GM23338 (cell line): ENCODE measurements around the gene MAP1LC3B. TPM values are rescaled to one million over a fixed set of nuclear protein-coding genes. Genes with fewer than 3 reads are reported as not detected.

ENCODE experiments used
- ATAC-seq: fragments of 200-7000 bp; cut with Tn5 transposase; 3 replicates; pipeline ENCODE4 v1.9.1; 2020
- DNase-seq: peaks from one replicate; pipeline ENCODE4 v3.0.0-alpha.2; 2015; ENCODE audit warnings: low spot score
- H2AFZ ChIP-seq: fragments of 200-600 bp; sonication (generic); 2 replicates; pipeline ENCODE4 v1.8.0; 2016; ENCODE audit warnings: antibody characterized with exemption, mild to moderate bottlenecking, moderate library complexity
- H3F3A ChIP-seq: fragments of 200-600 bp; sonication (generic); replicated peaks from 2 replicates; pipeline ENCODE4 v1.8.0; 2017; ENCODE audit warnings: antibody characterized with exemption, mixed run types, low read depth
- H3K27ac ChIP-seq: fragments of 200-600 bp; sonication (generic); 2 replicates; pipeline ENCODE4 v1.6.1; 2016; ENCODE audit warnings: low read depth
- H3K27me3 ChIP-seq: fragments of 200-600 bp; sonication (generic); 2 replicates; pipeline ENCODE4 v1.8.0; 2016; ENCODE audit warnings: mild to moderate bottlenecking, mixed run types, moderate library complexity; ENCODE audit not compliant: insufficient read depth
- H3K36me3 ChIP-seq: fragments of 200-600 bp; sonication (generic); 2 replicates; pipeline ENCODE4 v1.8.0; 2016; ENCODE audit warnings: mild to moderate bottlenecking; ENCODE audit not compliant: insufficient read depth
- H3K4me1 ChIP-seq: fragments of 200-600 bp; sonication (generic); 2 replicates; pipeline ENCODE4 v1.8.0; 2016; ENCODE audit warnings: mild to moderate bottlenecking, moderate library complexity; ENCODE audit not compliant: insufficient read depth
- H3K4me2 ChIP-seq: fragments of 200-600 bp; sonication (generic); 2 replicates; pipeline ENCODE4 v1.7.1; 2017; ENCODE audit warnings: mixed run types
- H3K4me3 ChIP-seq: fragments of 200-600 bp; sonication (generic); 2 replicates; pipeline ENCODE4 v1.6.1; 2016; ENCODE audit warnings: mixed run types
- H3K79me2 ChIP-seq: fragments of 200-600 bp; sonication (generic); replicated peaks from 2 replicates; pipeline ENCODE4 v1.8.0; 2017; ENCODE audit warnings: mild to moderate bottlenecking; ENCODE audit not compliant: insufficient read depth
- H3K9me2 ChIP-seq: fragments of 200-600 bp; sonication (generic); 2 replicates; pipeline ENCODE4 v1.8.0; 2017; ENCODE audit not compliant: insufficient read depth
- H4K20me1 ChIP-seq: fragments of 200-600 bp; sonication (generic); replicated peaks from 2 replicates; pipeline ENCODE4 v1.8.0; 2017; ENCODE audit warnings: mild to moderate bottlenecking; ENCODE audit not compliant: insufficient read depth
- H3K27ac Mint-ChIP-seq: 2 replicates; pipeline ENCODE4 v1.8.0; 2020; ENCODE audit warnings: inconsistent platforms, mild to moderate bottlenecking, moderate library complexity, mixed read lengths
- H3K27me3 Mint-ChIP-seq: 3 replicates; pipeline ENCODE4 v1.8.0; 2022; ENCODE audit warnings: low read depth, mild to moderate bottlenecking, moderate library complexity, mixed read lengths, inconsistent platforms; ENCODE audit not compliant: insufficient read depth, poor library complexity
- H3K36me3 Mint-ChIP-seq: 3 replicates; pipeline ENCODE4 v1.8.0; 2021; ENCODE audit warnings: low read depth, mild to moderate bottlenecking, inconsistent platforms, moderate library complexity, mixed read lengths
- H3K4me1 Mint-ChIP-seq: 3 replicates; pipeline ENCODE4 v1.8.0; 2020; ENCODE audit warnings: mild to moderate bottlenecking, inconsistent platforms, mixed read lengths
- H3K4me3 Mint-ChIP-seq: 3 replicates; pipeline ENCODE4 v1.8.0; 2021; ENCODE audit warnings: moderate library complexity, mild to moderate bottlenecking, inconsistent platforms, mixed read lengths
- H3K9me3 Mint-ChIP-seq: 3 replicates; pipeline ENCODE4 v1.8.0; 2020; ENCODE audit warnings: moderate library complexity, mild to moderate bottlenecking, inconsistent platforms, mixed read lengths
- CREB1 ChIP-seq: fragments of 250-450 bp; sonication (Bioruptor Pico); IDR thresholded peaks from 2 replicates; pipeline ENCODE4 v1.5.0; 2020; ENCODE audit warnings: low read depth, mild to moderate bottlenecking, moderate library complexity
- EZH2phosphoT487 ChIP-seq: fragments of 200-600 bp; sonication (generic); IDR thresholded peaks from one replicate; pipeline ENCODE4 v1.8.1; 2018; ENCODE audit warnings: antibody characterized with exemption; ENCODE audit not compliant: unreplicated experiment
- JUNB ChIP-seq: IDR thresholded peaks from one replicate; pipeline ENCODE4 v1.6.1; 2016; ENCODE audit warnings: antibody characterized with exemption; ENCODE audit not compliant: unreplicated experiment
- NANOG ChIP-seq: IDR thresholded peaks from 2 replicates; pipeline ENCODE4 v1.6.1; 2016; ENCODE audit warnings: antibody characterized with exemption, borderline replicate concordance
- POLR2AphosphoS5 ChIP-seq: IDR thresholded peaks from 2 replicates; pipeline ENCODE4 v1.6.1; 2016; ENCODE audit warnings: antibody characterized with exemption, low read depth
- ZNF114 ChIP-seq: fragments of 250-450 bp; sonication (Bioruptor Pico); IDR thresholded peaks from 2 replicates; pipeline ENCODE4 v1.5.0; 2020; ENCODE audit warnings: mild to moderate bottlenecking, moderate library complexity
- ZNF331 ChIP-seq: fragments of 250-450 bp; sonication (Bioruptor Pico); IDR thresholded peaks from 2 replicates; pipeline ENCODE4 v1.5.0; 2020; ENCODE audit warnings: low read depth, mild to moderate bottlenecking, moderate library complexity
- polyA plus RNA-seq: library from polyadenylated mRNA; unstranded; fragments of >200 nt; fragmentation: Nextera tagmentation; extraction: Ambion mirVana; gene quantifications from 2 replicates; pipeline ENCODE4 v1.2.1, GENCODE V29; 2016
- total RNA-seq: library from RNA; depleted of rRNA; stranded (reverse); fragments of >200 nt; shearing (Covaris generic); gene quantifications from 2 replicates; pipeline ENCODE4 v1.2.3, GENCODE V29; 2014
- TF ChIP-seq, protein P1 (sequence below): fragments of 250-450 bp; sonication (Bioruptor Pico); IDR thresholded peaks from 2 replicates; pipeline ENCODE4 v1.5.0; 2020; ENCODE audit warnings: mild to moderate bottlenecking, moderate library complexity
- TF ChIP-seq, protein P2 (sequence below): IDR thresholded peaks from 2 replicates; pipeline ENCODE4 v1.6.1; 2016; ENCODE audit warnings: antibody characterized with exemption
- TF ChIP-seq, protein P3 (sequence below): IDR thresholded peaks from one replicate; pipeline ENCODE4 v1.6.1; 2018; ENCODE audit warnings: antibody characterized with exemption; ENCODE audit not compliant: unreplicated experiment

MAP1LC3B gene
- total and polyA plus RNA-seq, 2 experiments from 2014 or later, result 35.9 to 80.2 TPM

DNA sequence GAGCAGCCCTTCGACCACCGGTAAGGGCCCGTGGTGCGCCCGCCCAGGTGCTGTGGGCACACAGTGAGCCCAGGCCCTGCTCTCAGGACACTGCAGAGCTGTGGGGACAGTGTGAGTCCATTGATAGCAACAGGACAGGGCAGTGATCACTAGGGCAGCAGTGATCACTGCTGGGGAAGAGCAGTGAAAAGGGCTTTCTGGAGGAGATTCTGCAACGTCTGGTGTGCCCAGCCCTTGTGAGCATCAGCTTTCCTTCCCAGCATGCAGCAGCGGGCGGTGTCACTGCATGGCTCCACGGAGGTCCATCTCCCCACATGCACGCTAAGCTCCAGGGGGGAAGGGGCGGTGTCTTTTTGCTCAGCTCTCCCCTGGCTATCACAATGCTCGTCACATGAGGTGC lies 32.1 kb downstream of the MAP1LC3B start (continued):
- TF ChIP-seq, protein P1, sequence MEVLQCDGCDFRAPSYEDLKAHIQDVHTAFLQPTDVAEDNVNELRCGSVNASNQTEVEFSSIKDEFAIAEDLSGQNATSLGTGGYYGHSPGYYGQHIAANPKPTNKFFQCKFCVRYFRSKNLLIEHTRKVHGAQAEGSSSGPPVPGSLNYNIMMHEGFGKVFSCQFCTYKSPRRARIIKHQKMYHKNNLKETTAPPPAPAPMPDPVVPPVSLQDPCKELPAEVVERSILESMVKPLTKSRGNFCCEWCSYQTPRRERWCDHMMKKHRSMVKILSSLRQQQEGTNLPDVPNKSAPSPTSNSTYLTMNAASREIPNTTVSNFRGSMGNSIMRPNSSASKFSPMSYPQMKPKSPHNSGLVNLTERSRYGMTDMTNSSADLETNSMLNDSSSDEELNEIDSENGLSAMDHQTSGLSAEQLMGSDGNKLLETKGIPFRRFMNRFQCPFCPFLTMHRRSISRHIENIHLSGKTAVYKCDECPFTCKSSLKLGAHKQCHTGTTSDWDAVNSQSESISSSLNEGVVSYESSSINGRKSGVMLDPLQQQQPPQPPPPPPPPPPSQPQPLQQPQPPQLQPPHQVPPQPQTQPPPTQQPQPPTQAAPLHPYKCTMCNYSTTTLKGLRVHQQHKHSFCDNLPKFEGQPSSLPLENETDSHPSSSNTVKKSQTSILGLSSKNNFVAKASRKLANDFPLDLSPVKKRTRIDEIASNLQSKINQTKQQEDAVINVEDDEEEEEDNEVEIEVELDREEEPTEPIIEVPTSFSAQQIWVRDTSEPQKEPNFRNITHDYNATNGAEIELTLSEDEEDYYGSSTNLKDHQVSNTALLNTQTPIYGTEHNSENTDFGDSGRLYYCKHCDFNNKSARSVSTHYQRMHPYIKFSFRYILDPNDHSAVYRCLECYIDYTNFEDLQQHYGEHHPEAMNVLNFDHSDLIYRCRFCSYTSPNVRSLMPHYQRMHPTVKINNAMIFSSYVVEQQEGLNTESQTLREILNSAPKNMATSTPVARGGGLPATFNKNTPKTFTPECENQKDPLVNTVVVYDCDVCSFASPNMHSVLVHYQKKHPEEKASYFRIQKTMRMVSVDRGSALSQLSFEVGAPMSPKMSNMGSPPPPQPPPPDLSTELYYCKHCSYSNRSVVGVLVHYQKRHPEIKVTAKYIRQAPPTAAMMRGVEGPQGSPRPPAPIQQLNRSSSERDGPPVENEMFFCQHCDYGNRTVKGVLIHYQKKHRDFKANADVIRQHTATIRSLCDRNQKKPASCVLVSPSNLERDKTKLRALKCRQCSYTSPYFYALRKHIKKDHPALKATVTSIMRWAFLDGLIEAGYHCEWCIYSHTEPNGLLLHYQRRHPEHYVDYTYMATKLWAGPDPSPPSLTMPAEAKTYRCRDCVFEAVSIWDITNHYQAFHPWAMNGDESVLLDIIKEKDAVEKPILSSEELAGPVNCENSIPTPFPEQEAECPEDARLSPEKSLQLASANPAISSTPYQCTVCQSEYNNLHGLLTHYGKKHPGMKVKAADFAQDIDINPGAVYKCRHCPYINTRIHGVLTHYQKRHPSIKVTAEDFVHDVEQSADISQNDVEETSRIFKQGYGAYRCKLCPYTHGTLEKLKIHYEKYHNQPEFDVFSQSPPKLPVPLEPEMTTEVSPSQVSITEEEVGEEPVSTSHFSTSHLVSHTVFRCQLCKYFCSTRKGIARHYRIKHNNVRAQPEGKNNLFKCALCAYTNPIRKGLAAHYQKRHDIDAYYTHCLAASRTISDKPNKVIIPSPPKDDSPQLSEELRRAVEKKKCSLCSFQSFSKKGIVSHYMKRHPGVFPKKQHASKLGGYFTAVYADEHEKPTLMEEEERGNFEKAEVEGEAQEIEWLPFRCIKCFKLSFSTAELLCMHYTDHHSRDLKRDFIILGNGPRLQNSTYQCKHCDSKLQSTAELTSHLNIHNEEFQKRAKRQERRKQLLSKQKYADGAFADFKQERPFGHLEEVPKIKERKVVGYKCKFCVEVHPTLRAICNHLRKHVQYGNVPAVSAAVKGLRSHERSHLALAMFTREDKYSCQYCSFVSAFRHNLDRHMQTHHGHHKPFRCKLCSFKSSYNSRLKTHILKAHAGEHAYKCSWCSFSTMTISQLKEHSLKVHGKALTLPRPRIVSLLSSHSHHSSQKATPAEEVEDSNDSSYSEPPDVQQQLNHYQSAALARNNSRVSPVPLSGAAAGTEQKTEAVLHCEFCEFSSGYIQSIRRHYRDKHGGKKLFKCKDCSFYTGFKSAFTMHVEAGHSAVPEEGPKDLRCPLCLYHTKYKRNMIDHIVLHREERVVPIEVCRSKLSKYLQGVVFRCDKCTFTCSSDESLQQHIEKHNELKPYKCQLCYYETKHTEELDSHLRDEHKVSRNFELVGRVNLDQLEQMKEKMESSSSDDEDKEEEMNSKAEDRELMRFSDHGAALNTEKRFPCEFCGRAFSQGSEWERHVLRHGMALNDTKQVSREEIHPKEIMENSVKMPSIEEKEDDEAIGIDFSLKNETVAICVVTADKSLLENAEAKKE (CRISPR knock-in tag), result no peak
- no peak for TF ChIP-seq ZNF114 (CRISPR knock-in tag)
- TF ChIP-seq, protein P2, sequence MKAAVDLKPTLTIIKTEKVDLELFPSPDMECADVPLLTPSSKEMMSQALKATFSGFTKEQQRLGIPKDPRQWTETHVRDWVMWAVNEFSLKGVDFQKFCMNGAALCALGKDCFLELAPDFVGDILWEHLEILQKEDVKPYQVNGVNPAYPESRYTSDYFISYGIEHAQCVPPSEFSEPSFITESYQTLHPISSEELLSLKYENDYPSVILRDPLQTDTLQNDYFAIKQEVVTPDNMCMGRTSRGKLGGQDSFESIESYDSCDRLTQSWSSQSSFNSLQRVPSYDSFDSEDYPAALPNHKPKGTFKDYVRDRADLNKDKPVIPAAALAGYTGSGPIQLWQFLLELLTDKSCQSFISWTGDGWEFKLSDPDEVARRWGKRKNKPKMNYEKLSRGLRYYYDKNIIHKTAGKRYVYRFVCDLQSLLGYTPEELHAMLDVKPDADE, result no peak

DNA sequence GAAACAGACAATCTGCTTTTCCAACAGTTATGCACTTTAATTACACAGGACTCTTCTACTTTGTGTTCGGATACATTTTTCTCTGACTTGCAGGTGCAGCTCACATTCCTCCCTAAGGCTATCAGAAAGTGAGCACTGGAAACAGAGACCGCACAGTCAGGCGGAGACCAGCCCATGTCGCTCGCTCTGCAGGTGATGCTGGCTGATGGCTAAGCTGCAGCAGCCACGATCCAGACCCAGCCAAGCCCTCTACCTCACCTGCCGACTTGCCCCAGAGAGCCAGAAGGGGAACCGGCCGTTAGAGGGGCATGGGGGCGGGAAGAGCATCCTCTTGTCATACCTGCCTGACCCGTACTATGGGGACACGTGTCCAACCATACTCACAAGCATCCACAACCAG lies 33.8 kb downstream of the MAP1LC3B start:
- Mint-ChIP-seq H3K27me3 (peaks cover 11% of the 10 kb centered on the region), H3K4me3 (no peak overlapping the region), H3K9me3 (no peaks in the 10 kb centered on the region; the same call in 2 of the 3 replicates), H3K4me1 (peaks cover 41% of the 10 kb centered on the region), H3K36me3 (peaks cover 31% of the 10 kb centered on the region), H3K27ac (no peak overlapping the region)
- Histone ChIP-seq H3K27me3 (no peaks in the 10 kb centered on the region), H3K36me3 (peaks cover 3% of the 10 kb centered on the region; the same call in 1 of the 2 replicates), H3K79me2 (0 out of 2 replicates have a peak, but pooled peaks cover 2% of the 10 kb centered on the region), H4K20me1 (no peaks in the 10 kb centered on the region; the same call in none of the 2 replicates), H3K4me3 (no peak overlapping the region), H3K4me2 (peak overlapping the region; percentile 19; the same call in 1 of the 2 replicates), H3K27ac (0 out of 2 replicates have a peak overlapping the region, but pooled peaks have one; percentile 59), H3K9me2 (no peaks in the 10 kb centered on the region), H2AFZ (no peak overlapping the region), H3F3A (no peaks in the 10 kb centered on the region), H3K4me1 (peaks cover 20% of the 10 kb centered on the region)
- no peak for DNase-seq
- peak; percentile 44 for ATAC-seq
- TF ChIP-seq ZNF331 (CRISPR knock-in tag), result no peak
- TF ChIP-seq EZH2phosphoT487, result no peak
- no peak for TF ChIP-seq CREB1
- TF ChIP-seq JUNB, result no peak
- TF ChIP-seq, protein P3, sequence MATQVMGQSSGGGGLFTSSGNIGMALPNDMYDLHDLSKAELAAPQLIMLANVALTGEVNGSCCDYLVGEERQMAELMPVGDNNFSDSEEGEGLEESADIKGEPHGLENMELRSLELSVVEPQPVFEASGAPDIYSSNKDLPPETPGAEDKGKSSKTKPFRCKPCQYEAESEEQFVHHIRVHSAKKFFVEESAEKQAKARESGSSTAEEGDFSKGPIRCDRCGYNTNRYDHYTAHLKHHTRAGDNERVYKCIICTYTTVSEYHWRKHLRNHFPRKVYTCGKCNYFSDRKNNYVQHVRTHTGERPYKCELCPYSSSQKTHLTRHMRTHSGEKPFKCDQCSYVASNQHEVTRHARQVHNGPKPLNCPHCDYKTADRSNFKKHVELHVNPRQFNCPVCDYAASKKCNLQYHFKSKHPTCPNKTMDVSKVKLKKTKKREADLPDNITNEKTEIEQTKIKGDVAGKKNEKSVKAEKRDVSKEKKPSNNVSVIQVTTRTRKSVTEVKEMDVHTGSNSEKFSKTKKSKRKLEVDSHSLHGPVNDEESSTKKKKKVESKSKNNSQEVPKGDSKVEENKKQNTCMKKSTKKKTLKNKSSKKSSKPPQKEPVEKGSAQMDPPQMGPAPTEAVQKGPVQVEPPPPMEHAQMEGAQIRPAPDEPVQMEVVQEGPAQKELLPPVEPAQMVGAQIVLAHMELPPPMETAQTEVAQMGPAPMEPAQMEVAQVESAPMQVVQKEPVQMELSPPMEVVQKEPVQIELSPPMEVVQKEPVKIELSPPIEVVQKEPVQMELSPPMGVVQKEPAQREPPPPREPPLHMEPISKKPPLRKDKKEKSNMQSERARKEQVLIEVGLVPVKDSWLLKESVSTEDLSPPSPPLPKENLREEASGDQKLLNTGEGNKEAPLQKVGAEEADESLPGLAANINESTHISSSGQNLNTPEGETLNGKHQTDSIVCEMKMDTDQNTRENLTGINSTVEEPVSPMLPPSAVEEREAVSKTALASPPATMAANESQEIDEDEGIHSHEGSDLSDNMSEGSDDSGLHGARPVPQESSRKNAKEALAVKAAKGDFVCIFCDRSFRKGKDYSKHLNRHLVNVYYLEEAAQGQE, result no peak
- no peak for TF ChIP-seq POLR2AphosphoS5
- no peak for TF ChIP-seq NANOG
- TF ChIP-seq ZNF114 (CRISPR knock-in tag), result no peak
- TF ChIP-seq, protein P2, result no peak
